Measurements from ENCODE around the gene PDE1C. TPM values are rescaled to one million over a fixed set of nuclear protein-coding genes. Genes with fewer than 3 reads are reported as not detected.

The PDE1C gene
- polyA plus RNA-seq, 1 of the 3 experiments (the other 2 are of a cell fraction) = 4.6 TPM

DNA sequence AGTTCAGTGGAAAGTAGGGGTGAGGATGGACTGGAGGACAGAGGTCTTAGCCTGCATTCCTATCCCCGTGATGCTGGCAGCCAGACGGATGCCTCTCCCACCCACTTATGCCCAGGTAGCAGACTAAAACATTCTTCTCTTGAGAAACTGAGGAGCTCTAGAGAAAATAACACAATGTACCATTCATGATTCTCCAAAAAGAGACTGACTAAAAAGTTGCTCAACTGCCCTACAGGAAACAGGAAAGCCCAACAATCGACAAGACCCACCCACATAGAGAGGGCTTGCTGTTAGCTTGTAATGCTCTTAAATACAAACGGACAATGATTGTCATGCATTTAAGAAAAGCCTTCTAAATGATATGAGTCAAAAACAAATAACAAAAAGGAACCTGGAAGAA lies 33.2 kb upstream of the PDE1C start:
- Histone ChIP-seq H3F3A (replicated peaks; ENCODE audit: insufficient read depth) (no peaks in the 10 kb centered on the region), H3K4me2 (no peak overlapping the region), H3K9me3 (no peaks in the 10 kb centered on the region), H3K27ac (ENCODE audit: low read depth in 2 of 2, low read length in 1 of 2) (no peak overlapping the region), H3K27me3 (ENCODE audit: insufficient read depth) (no peaks in the 10 kb centered on the region), H4K20me1 (ENCODE audit: insufficient read depth) (no peaks in the 10 kb centered on the region), H3K9ac (no peak overlapping the region), H3K9me2 (no peaks in the 10 kb centered on the region; the same call in 1 of the 2 replicates), H3K4me3 (ENCODE audit: low read depth in 2 of 2, low read length in 1 of 2) (no peak overlapping the region), H3K4me1 (ENCODE audit: control insufficient read depth in 1 of 2, insufficient read depth in 2 of 2, low read depth in 1 of 2, low read length in 1 of 2) (no peaks in the 10 kb centered on the region), H2AFZ (ENCODE audit: low read depth) (no peak overlapping the region), H3K36me3 (replicated peaks in 1 of 2; ENCODE audit: control insufficient read depth in 1 of 2, insufficient read depth in 2 of 2, low read length in 1 of 2) (no peaks in the 10 kb centered on the region), H3K79me2 (ENCODE audit: insufficient read depth) (no peaks in the 10 kb centered on the region)
- DNase-seq = no peak
- WGBS (ENCODE audit: low lambda C conversion rate) = 12% methylated on average over 4 of the region's 4 CpGs
- TF ChIP-seq, protein P1, sequence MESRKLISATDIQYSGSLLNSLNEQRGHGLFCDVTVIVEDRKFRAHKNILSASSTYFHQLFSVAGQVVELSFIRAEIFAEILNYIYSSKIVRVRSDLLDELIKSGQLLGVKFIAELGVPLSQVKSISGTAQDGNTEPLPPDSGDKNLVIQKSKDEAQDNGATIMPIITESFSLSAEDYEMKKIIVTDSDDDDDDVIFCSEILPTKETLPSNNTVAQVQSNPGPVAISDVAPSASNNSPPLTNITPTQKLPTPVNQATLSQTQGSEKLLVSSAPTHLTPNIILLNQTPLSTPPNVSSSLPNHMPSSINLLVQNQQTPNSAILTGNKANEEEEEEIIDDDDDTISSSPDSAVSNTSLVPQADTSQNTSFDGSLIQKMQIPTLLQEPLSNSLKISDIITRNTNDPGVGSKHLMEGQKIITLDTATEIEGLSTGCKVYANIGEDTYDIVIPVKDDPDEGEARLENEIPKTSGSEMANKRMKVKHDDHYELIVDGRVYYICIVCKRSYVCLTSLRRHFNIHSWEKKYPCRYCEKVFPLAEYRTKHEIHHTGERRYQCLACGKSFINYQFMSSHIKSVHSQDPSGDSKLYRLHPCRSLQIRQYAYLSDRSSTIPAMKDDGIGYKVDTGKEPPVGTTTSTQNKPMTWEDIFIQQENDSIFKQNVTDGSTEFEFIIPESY (IDR thresholded peaks at IDR 0.05; ENCODE audit: borderline replicate concordance, low read depth) = no peak
- TF ChIP-seq TCF12 (IDR thresholded peaks at IDR 0.05) (no peak), RXRA (IDR thresholded peaks at IDR 0.05; ENCODE audit: borderline replicate concordance, low read depth) (no peak), RCOR1 (IDR thresholded peaks at IDR 0.05; ENCODE audit: low read length) (no peak), CHD2 (IDR thresholded peaks at IDR 0.05; ENCODE audit: low read length, partially characterized antibody) (no peak), GABPA (IDR thresholded peaks at IDR 0.05; ENCODE audit: low read depth) (no peak), FOXJ3 (CRISPR knock-in tag; IDR thresholded peaks at IDR 0.05) (no peak), FOXM1 (IDR thresholded peaks at IDR 0.05; ENCODE audit: low read depth) (no peak)
- TF ChIP-seq, protein P2, sequence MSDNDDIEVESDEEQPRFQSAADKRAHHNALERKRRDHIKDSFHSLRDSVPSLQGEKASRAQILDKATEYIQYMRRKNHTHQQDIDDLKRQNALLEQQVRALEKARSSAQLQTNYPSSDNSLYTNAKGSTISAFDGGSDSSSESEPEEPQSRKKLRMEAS (IDR thresholded peaks at IDR 0.05; ENCODE audit: low read depth) = no peak
- TF ChIP-seq, protein P3, sequence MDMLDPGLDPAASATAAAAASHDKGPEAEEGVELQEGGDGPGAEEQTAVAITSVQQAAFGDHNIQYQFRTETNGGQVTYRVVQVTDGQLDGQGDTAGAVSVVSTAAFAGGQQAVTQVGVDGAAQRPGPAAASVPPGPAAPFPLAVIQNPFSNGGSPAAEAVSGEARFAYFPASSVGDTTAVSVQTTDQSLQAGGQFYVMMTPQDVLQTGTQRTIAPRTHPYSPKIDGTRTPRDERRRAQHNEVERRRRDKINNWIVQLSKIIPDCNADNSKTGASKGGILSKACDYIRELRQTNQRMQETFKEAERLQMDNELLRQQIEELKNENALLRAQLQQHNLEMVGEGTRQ (IDR thresholded peaks at IDR 0.05; ENCODE audit: borderline replicate concordance, low read depth, low read length) = no peak
- CTCF ChIA-PET = interaction anchor here (1.4 kb wide), 1 partner anchor 10 kb away, joined by 3 read pairs; no protein-coding TSS in a partner anchor
- POLR2A ChIA-PET = no interaction called here

DNA sequence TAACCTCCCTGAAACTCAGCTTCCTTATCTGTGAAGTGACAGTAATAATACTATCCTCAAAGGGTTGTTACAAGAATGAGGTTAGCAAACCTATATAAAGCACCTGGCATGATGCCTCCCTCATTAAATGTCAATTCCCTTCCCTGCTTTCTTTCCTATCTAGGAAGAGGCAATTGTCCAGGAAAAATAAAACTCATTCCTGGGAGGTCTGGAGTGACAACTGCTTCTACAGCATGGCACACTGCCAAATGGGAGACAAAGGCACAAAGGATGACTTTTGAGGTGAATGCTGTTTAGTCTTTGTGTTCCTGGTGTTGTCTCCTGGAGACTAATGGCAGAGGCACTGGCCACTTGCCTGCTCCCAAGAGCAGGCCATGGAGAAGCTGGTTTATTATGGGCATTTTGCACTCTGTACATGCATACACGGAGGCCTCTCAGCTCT lies 32.2 kb upstream of the PDE1C start:
- Histone ChIP-seq H3K27me3 (ENCODE audit: insufficient read depth) (no peaks in the 10 kb centered on the region), H3K9ac (no peak overlapping the region), H3K4me3 (ENCODE audit: low read depth in 2 of 2, low read length in 1 of 2) (no peak overlapping the region), H2AFZ (ENCODE audit: low read depth) (no peak overlapping the region), H3K4me2 (no peak overlapping the region), H3K79me2 (ENCODE audit: insufficient read depth) (no peaks in the 10 kb centered on the region), H3K36me3 (replicated peaks in 1 of 2; ENCODE audit: control insufficient read depth in 1 of 2, insufficient read depth in 2 of 2, low read length in 1 of 2) (no peaks in the 10 kb centered on the region), H4K20me1 (ENCODE audit: insufficient read depth) (no peaks in the 10 kb centered on the region), H3K4me1 (ENCODE audit: control insufficient read depth in 1 of 2, insufficient read depth in 2 of 2, low read depth in 1 of 2, low read length in 1 of 2) (no peaks in the 10 kb centered on the region), H3F3A (replicated peaks; ENCODE audit: insufficient read depth) (no peaks in the 10 kb centered on the region), H3K9me2 (no peaks in the 10 kb centered on the region; the same call in 1 of the 2 replicates), H3K27ac (ENCODE audit: low read depth in 2 of 2, low read length in 1 of 2) (no peak overlapping the region), H3K9me3 (no peaks in the 10 kb centered on the region)
- POLR2A ChIA-PET = no interaction called here
- no peak for DNase-seq
- 33% methylated on average over 1 of the region's 1 CpG for WGBS (ENCODE audit: low lambda C conversion rate)
- TF ChIP-seq FOXM1 (IDR thresholded peaks at IDR 0.05; ENCODE audit: low read depth) = no peak
- TF ChIP-seq GABPA (IDR thresholded peaks at IDR 0.05; ENCODE audit: low read depth) = no peak
- no peak for TF ChIP-seq RXRA (IDR thresholded peaks at IDR 0.05; ENCODE audit: borderline replicate concordance, low read depth)
- no peak for TF ChIP-seq TCF12 (IDR thresholded peaks at IDR 0.05)
- no peak for TF ChIP-seq MXI1 (IDR thresholded peaks at IDR 0.05; ENCODE audit: low read depth, low read length)
- TF ChIP-seq JUND (IDR thresholded peaks at IDR 0.05) = no peak
- TF ChIP-seq, protein P3 (IDR thresholded peaks at IDR 0.05; ENCODE audit: borderline replicate concordance, low read depth, low read length) = no peak
- TF ChIP-seq NFIC (IDR thresholded peaks at IDR 0.05; ENCODE audit: borderline replicate concordance) = no peak
- no peak for TF ChIP-seq YY1 (IDR thresholded peaks at IDR 0.05; ENCODE audit: low read depth)
- no peak for TF ChIP-seq CHD2 (IDR thresholded peaks at IDR 0.05; ENCODE audit: low read length, partially characterized antibody)
- TF ChIP-seq, protein P2 (IDR thresholded peaks at IDR 0.05; ENCODE audit: low read depth) = no peak
- no peak for TF ChIP-seq FOXJ3 (CRISPR knock-in tag; IDR thresholded peaks at IDR 0.05)
- TF ChIP-seq, protein P4, sequence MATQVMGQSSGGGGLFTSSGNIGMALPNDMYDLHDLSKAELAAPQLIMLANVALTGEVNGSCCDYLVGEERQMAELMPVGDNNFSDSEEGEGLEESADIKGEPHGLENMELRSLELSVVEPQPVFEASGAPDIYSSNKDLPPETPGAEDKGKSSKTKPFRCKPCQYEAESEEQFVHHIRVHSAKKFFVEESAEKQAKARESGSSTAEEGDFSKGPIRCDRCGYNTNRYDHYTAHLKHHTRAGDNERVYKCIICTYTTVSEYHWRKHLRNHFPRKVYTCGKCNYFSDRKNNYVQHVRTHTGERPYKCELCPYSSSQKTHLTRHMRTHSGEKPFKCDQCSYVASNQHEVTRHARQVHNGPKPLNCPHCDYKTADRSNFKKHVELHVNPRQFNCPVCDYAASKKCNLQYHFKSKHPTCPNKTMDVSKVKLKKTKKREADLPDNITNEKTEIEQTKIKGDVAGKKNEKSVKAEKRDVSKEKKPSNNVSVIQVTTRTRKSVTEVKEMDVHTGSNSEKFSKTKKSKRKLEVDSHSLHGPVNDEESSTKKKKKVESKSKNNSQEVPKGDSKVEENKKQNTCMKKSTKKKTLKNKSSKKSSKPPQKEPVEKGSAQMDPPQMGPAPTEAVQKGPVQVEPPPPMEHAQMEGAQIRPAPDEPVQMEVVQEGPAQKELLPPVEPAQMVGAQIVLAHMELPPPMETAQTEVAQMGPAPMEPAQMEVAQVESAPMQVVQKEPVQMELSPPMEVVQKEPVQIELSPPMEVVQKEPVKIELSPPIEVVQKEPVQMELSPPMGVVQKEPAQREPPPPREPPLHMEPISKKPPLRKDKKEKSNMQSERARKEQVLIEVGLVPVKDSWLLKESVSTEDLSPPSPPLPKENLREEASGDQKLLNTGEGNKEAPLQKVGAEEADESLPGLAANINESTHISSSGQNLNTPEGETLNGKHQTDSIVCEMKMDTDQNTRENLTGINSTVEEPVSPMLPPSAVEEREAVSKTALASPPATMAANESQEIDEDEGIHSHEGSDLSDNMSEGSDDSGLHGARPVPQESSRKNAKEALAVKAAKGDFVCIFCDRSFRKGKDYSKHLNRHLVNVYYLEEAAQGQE (IDR thresholded peaks at IDR 0.05; ENCODE audit: low read depth, low read length) = no peak
- CTCF ChIA-PET = no interaction called here

Data from SK-N-SH (cell line).